Mucosa of stomach (tissue), 1 donor: ENCODE results near the gene PLCXD3.
"Not testable (repeated sequence)": the region's sequence is repeated elsewhere in the genome, so short reads cannot be mapped to it uniquely, and the experiment has no call there.

Source experiments
- H3K27me3 ChIP-seq: one replicate; pipeline ENCODE4 v1.7.0; 2013; ENCODE audit warnings: mild to moderate bottlenecking, low read length; ENCODE audit not compliant: control insufficient read depth, insufficient read depth
- H3K36me3 ChIP-seq: one replicate; pipeline ENCODE4 v1.7.0; 2013; ENCODE audit warnings: low read length; ENCODE audit not compliant: control insufficient read depth, insufficient read depth
- H3K4me1 ChIP-seq: one replicate; pipeline ENCODE4 v1.7.0; 2013; ENCODE audit warnings: mild to moderate bottlenecking, low read length; ENCODE audit not compliant: control insufficient read depth, insufficient read depth
- H3K4me3 ChIP-seq: one replicate; pipeline ENCODE4 v1.7.0; 2013; ENCODE audit warnings: low read length
- H3K9ac ChIP-seq: one replicate; pipeline ENCODE4 v1.7.0; 2013; ENCODE audit warnings: mild to moderate bottlenecking, low read length, moderate library complexity
- H3K9me3 ChIP-seq: one replicate; pipeline ENCODE4 v1.7.0; 2013; ENCODE audit warnings: mild to moderate bottlenecking, low read length, moderate library complexity; ENCODE audit not compliant: control insufficient read depth
- donor health status: Pancreatic carcinoma.

Gene PLCXD3

GRCh38 chr5:41519801-41520200 lies 9.4 kb upstream of the PLCXD3 start:
- Histone ChIP-seq H3K9me3 (no peaks in the 10 kb centered on the region), H3K27me3 (no peaks in the 10 kb centered on the region)

DNA sequence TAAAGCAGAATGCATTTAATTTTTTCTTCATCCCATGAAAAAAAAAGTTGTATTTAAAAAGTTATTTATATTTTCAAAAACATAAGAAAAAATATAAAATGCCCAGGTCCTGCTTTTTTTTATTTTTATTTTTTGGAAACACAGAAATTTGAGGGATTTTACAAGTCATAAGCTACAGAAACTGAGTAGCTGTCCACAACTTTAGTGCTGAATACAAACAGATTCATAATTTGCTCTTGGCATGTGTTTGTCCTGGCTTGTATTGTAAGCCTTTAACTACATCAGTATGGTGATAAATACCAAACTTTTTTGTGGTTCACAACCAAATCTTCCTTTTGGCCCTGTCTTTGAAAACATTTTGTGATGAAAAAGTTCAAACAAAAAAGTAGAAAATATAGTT lies 7.5 kb upstream of the PLCXD3 start:
- Histone ChIP-seq H3K36me3 (no peaks in the 10 kb centered on the region), H3K27me3 (no peaks in the 10 kb centered on the region), H3K9me3 (no peaks in the 10 kb centered on the region)

More at GRCh38 chr5:41519801-41520200, 9.4 kb upstream of the PLCXD3 start:
- Histone ChIP-seq H3K36me3 (no peaks in the 10 kb centered on the region), H3K9ac (no peak overlapping the region), H3K4me1 (no peaks in the 10 kb centered on the region), H3K4me3 (no peak overlapping the region)

DNA sequence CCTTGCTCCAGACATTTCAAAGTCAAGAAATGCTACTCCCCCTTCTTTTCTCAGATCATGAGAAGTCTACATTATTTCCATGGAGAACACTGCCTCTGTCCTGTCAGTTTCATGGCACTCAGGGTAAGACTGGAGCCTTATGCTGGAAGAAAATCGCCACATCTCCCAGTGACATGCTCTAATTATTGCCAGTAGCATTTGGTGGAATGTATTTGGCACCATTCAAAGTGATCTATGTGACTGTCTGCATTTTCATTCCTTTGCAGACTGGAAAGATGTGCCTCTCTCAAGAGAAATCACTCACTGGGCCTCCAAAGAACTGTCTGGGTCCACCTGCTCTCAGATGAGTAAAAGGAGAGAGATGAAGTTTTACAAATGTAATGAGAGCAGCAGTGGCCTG lies 840 bp upstream of the PLCXD3 start:
- Histone ChIP-seq H3K9me3 (no peaks in the 10 kb centered on the region), H3K9ac (no peak overlapping the region), H3K4me3 (no peak overlapping the region), H3K36me3 (no peaks in the 10 kb centered on the region), H3K27me3 (peaks cover 13% of the 10 kb centered on the region), H3K4me1 (peaks cover 8% of the 10 kb centered on the region)

More for the DNA sequence above, 7.5 kb upstream of the PLCXD3 start:
- Histone ChIP-seq H3K9ac (no peak overlapping the region), H3K4me1 (no peaks in the 10 kb centered on the region), H3K4me3 (no peak overlapping the region)

- H3K36me3 ChIP-seq, result no peaks in the 10 kb centered on the region
- peaks cover 8% of the 10 kb centered on the region for H3K4me1 ChIP-seq
- H3K9me3 ChIP-seq, result no peaks in the 10 kb centered on the region
- no peak overlapping the region for H3K9ac ChIP-seq
- H3K4me3 ChIP-seq, result no peak overlapping the region
- peaks cover 13% of the 10 kb centered on the region for H3K27me3 ChIP-seq
Observed at GRCh38 chr5:41509399-41510175, 814 bp downstream of the PLCXD3 start.

DNA sequence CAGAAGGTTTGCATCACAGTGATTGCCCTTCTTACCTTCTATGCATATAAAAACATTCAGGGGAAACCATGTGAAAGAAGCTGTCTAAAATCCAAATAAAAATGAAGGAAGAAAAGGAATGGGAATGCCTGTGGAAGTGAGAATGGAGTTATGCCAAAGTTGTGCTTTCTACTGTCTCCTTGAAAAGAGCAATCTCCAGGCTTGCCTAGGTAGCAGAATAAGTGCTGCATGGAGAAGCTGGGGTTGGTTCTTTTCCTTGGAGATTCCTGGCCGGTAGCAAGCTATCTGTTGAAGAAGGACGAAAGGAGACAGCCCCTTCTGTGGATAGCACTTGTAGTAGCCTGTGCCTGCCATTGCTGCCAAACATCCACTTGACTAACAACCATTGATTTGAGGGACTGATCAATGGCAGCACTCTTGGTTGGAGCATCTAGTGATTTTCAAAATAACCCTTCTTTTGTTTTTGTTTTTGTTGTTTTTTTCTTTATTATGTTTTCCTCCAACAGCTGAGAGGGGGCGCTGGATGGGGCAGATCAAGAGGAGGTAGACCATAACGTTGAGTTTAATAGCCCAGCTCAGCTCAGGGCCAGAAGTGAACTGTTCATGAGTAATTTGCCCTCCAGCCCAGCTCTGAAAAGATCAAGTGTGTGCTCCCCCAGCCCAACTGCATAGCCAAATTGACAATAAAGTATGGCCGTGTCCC lies 1.6 kb downstream of the PLCXD3 start:
- peaks cover 8% of the 10 kb centered on the region for H3K4me1 ChIP-seq
- no peaks in the 10 kb centered on the region for H3K9me3 ChIP-seq
- no peaks in the 10 kb centered on the region for H3K36me3 ChIP-seq
- no peak overlapping the region for H3K9ac ChIP-seq
- H3K4me3 ChIP-seq, result no peak overlapping the region
- peaks cover 13% of the 10 kb centered on the region for H3K27me3 ChIP-seq

DNA sequence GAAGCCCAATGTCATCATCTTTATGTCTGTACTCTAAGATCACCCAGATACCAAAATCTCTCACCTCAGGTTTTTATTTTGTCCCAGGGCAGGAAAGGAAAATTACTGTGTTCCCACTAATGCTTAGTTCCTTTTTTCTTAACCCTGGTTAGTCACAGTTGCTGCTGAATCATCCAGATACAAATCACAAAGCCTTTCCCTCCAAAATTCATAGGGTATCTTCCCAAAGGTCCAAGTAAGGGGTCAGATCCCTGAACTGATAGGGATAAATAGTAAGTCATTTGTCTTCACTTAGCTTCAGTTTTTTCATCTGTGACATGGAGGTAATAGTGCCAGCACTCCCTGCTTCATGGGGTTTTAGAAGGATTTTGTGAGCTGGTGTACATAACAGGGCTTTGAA lies 2.2 kb downstream of the PLCXD3 start:
- H3K36me3 ChIP-seq, result no peaks in the 10 kb centered on the region
- H3K4me1 ChIP-seq, result peaks cover 8% of the 10 kb centered on the region
- H3K27me3 ChIP-seq, result peaks cover 13% of the 10 kb centered on the region
- H3K9ac ChIP-seq, result no peak overlapping the region
- no peaks in the 10 kb centered on the region for H3K9me3 ChIP-seq
- H3K4me3 ChIP-seq, result no peak overlapping the region

- no peaks in the 10 kb centered on the region for H3K9me3 ChIP-seq
- H3K36me3 ChIP-seq, result no peaks in the 10 kb centered on the region
- peaks cover 8% of the 10 kb centered on the region for H3K4me1 ChIP-seq
- H3K9ac ChIP-seq, result no peak overlapping the region
- H3K4me3 ChIP-seq, result no peak overlapping the region
- H3K27me3 ChIP-seq, result peaks cover 13% of the 10 kb centered on the region
Observed at GRCh38 chr5:41507501-41507900, 2.9 kb downstream of the PLCXD3 start.

DNA sequence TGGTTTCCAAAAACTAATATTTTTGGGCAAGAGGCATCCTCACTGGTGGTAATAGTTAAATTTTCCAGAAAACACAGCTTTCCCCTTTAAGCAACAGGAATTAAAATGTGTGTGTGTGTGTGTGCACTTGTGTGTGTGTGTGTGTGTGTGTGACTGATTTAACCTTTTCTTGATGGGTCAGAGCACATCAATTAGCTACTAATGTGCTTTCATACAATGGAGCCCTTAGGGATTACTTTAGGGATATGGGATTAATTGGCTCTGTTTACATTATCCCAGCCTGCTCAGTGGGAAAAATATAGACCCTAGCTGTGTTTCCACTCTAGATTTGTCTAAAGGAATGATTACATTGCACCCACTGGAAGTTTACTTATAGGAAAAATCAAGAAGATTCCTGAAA lies 6.5 kb downstream of the PLCXD3 start:
- Histone ChIP-seq H3K9ac (no peak overlapping the region), H3K4me3 (no peak overlapping the region), H3K4me1 (no peaks in the 10 kb centered on the region), H3K9me3 (no peaks in the 10 kb centered on the region), H3K27me3 (no peaks in the 10 kb centered on the region), H3K36me3 (no peaks in the 10 kb centered on the region)

- H3K27me3 ChIP-seq, result no peaks in the 10 kb centered on the region
- H3K4me1 ChIP-seq, result no peaks in the 10 kb centered on the region
Observed at GRCh38 chr5:41503310-41503709, 7.1 kb downstream of the PLCXD3 start.

DNA sequence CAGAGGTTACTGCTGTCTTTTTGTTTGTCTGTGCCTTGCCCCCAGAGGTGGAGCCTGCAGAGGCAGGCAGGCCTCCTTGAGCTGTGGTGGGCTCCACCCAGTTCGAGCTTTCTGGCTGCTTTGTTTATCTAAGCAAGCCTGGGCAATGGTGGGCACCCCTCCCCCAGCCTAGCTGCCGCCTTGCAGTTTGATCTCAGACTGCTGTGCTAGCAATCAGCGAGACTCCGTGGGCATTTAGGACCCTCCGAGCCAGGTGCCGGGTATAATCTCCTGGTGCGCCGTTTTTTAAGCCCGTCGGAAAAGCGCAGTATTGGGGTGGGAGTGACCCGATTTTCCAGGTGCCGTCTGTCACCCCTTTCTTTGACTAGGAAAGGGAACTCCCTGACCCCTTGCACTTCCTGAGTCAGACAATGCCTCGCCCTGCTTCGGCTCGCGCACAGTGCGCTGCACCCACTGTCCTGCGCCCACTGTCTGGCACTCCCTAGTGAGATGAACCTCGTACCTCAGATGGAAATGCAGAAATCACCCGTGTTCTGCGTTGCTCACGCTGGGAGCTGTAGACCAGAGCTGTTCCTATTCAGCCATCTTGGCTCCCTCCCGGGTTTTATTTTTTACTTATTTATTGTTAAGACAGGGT lies 16.8 kb downstream of the PLCXD3 start:
- H3K4me3 ChIP-seq, H3K27me3 ChIP-seq, H3K9ac ChIP-seq, H3K36me3 ChIP-seq, H3K4me1 ChIP-seq, H3K9me3 ChIP-seq: not testable (repeated sequence)

More at GRCh38 chr5:41503310-41503709, 7.1 kb downstream of the PLCXD3 start:
- H3K9ac ChIP-seq, result no peak overlapping the region
- H3K36me3 ChIP-seq, result no peaks in the 10 kb centered on the region
- no peaks in the 10 kb centered on the region for H3K9me3 ChIP-seq
- H3K4me3 ChIP-seq, result no peak overlapping the region

DNA sequence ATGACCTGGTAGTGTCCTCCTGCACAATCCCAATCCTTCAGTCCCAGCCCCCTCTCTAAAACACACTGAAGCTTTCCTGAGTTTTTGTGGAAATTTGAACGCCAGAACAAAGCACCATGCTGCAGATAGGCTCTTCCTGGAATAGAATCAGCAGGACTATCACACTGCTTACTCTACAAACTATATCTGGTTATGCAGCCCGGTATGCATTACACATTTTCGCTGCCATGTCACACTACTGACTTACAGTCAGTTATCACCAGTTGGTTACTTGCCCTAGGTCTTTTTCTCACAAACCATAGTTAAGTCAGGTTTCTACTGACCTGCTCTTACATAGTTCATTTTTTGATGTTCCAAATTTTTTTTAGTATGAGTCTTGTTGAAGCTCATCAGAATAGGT lies 24.9 kb downstream of the PLCXD3 start:
- Histone ChIP-seq H3K9ac (no peak overlapping the region), H3K4me3 (no peak overlapping the region), H3K36me3 (no peaks in the 10 kb centered on the region), H3K9me3 (no peaks in the 10 kb centered on the region), H3K27me3 (no peaks in the 10 kb centered on the region), H3K4me1 (no peaks in the 10 kb centered on the region)

GRCh38 chr5:41482715-41483114 lies 27.7 kb downstream of the PLCXD3 start:
- no peaks in the 10 kb centered on the region for H3K27me3 ChIP-seq
- H3K4me3 ChIP-seq, result no peak overlapping the region
- H3K4me1 ChIP-seq, result no peaks in the 10 kb centered on the region

More at GRCh38 chr5:41482715-41483114, 27.7 kb downstream of the PLCXD3 start:
- Histone ChIP-seq H3K9ac (no peak overlapping the region), H3K36me3 (no peaks in the 10 kb centered on the region), H3K9me3 (no peaks in the 10 kb centered on the region)
